Islet precursor cell (in vitro differentiated cells): ENCODE measurements around the gene DLEC1.
"Not testable (repeated sequence)": the region's sequence is repeated elsewhere in the genome, so short reads cannot be mapped to it uniquely, and the experiment has no call there.

Experiments used
- DNase-seq: peaks from one replicate; pipeline ENCODE4 v3.0.0-alpha.2; 2018

The DLEC1 gene

GRCh38 chr3:38018296-38019266, 20.4 kb upstream of the DLEC1 start:
- DNase-seq, result peak; percentile 44

- no peak for DNase-seq
Observed at GRCh38 chr3:38019658-38020341, 19.2 kb upstream of the DLEC1 start.

GRCh38 chr3:38020342-38020726, 18.7 kb upstream of the DLEC1 start:
- DNase-seq, result no peak

DNA sequence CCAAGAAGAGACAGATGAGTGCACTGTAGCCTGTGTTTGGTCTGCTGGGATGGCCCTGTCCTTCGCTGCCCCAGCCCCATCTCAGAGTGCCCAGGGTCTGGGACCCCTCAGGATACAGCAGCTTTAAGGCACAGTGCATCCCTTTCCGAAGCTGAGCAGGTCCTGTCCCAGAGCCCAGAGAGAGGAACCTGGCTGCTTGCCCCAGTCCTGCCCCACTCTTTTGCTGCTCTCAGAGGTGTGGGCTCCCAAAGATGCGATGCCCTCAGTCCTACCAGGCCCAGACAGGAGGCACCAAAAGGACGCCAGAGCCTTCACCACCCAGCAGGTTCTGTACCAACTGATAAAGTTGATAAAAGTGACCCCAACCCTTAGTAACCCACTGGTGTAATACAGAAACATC, 17.8 kb upstream of the DLEC1 start:
- no peak for DNase-seq

- DNase-seq, result no peak
Observed at GRCh38 chr3:38022301-38022700, 16.7 kb upstream of the DLEC1 start.

DNA sequence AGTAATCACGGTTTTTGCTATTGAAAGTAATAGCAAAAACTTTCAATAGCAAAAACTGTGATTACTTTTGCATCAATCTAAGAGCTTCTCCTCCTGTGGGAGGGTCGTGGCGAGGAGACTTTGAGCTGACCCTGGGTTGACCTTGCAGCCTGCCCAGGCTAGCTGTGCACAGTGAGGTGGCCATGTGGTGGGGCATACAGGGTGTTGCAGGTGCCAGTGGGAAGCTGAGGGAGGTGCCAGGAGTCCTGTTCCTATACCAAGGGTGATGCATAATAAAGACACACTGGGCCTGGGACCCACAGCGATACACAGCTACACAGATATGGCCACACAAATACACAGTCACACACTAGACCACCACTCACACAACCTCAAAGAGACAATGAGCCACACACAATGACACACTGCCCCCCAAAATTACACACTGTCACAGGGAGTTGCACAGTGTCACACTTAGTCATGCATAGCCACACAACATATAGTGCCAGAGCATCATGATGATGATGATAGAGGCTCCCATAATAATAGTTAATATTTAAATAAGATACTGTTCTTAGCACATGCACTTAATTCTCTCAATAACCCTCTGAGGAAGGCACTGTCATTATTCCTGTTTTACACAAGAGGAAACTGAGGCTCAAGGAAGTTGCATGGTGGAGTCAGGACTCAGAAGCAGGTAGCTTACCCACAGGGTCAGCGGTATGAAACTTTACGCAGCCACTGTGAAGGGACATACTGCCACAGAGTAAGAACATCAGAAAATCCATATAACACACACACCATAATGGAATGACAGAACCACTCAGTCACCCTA, 15.9 kb upstream of the DLEC1 start:
- no peak for DNase-seq

DNA sequence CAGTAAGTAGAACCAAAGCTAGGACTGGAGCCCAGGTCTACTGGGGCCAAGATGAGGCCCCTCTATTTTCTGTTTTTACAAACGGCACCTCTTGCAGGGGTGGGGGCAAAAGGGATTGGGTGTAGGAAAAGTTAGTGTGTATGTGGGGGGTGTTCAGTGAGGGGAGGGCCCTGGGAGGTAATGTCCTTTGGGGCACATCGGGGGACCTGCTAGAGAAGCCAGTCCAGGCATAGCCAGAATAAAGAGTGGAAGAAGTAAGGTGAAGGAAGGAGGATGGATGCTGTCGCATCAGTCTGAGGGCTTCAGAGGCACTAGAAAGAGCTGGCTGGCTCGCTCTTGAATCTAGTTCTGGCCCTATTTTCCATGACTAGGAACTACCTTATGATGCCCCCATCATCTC, 12.2 kb upstream of the DLEC1 start:
- DNase-seq, result no peak

- DNase-seq, result no peak
Observed at GRCh38 chr3:38027466-38028465, 11.2 kb upstream of the DLEC1 start.

- DNase-seq, result no peak
Observed at GRCh38 chr3:38028621-38029361, 10.2 kb upstream of the DLEC1 start.

DNA sequence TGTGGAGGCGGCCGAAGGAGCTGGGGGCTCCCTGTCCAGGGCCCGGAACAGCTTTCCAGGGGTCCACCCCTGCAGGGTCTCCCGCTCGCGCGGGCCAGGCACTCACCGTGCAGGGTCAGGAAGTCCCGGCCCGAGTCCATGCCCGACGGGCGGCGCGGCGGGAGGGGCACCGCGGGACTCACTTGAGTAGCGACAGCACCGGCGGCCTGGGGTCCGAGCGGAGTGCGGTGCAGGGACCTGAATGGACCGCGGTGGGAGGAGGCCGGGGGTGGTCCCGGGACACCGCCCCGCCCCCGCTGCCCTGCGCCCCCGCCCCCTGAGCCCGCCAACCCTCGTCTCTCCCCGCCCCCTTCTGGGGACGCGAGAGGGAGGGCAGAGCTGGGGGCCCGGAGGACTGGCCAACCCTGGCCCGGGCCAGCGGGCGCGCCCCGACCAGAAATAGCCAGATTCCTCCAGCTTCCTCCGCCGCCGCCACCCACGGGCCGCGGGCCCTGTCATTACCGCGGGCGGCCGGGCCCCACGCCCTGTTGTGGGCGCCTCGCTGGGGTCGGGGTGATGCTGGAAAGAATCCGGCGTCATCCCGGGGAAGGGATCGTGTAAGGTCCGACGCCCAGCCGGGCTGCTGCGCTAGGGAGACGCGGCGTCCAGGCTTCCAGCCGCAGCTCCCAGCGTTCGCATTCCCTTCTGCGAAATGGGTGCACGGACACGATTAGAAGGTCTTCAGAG, 9.4 kb upstream of the DLEC1 start, which contains the start of gene PLCD1:
Gene PLCD1 (minus strand): TSS at position 243 of the 726 bp plus-strand sequence. CDS start 103 bp downstream, at position 140.
- DNase-seq, result peak; percentile 92

- no peak for DNase-seq
Observed at GRCh38 chr3:38030126-38031021, 8.6 kb upstream of the DLEC1 start.

DNA sequence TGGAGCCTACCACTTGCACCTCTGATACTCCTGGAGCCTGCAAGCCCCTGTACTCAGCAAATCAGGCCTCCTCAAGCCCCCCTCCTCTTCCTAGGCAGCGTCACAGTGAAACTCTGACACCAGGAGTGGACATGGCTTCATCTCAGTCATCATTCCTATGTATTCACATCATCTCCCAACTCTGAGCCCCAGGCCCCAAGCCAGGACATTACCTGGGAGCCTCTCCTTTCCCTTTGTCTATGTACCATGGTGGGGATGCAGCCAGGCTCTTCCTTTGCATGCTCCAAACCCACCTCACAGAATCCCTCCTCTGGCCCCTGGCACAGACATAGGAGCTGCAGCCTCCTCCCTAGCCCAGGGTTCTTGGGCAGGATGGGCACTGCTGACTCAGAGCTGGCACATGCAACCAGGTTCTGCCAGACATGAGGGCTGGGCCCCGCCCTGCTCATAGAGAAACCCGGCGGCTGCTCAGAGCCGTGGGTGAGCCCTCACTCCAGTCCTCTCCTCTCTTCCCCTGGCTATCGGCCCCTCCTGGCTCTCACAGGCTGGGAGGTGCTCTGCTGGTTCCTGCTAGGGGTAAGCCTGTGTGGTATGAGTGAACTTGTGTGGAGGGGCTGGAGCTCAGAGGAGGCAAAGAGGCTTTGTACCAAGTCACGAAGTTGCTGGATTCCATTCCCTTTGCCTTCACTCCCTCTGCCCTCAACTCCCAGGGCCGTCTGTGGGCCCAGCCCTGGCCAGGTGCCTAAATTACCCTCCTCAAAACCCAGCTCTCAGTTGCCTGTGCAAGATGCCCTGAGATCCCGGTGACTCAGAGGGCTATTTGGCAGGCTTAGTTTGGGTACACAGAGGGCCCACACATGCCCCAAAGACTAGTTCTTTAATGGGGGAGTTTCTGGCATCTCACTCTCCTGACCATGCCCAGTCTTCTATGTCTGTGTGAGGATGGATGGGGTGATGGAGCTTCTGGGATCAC, 7.7 kb upstream of the DLEC1 start:
- DNase-seq, result no peak

DNA sequence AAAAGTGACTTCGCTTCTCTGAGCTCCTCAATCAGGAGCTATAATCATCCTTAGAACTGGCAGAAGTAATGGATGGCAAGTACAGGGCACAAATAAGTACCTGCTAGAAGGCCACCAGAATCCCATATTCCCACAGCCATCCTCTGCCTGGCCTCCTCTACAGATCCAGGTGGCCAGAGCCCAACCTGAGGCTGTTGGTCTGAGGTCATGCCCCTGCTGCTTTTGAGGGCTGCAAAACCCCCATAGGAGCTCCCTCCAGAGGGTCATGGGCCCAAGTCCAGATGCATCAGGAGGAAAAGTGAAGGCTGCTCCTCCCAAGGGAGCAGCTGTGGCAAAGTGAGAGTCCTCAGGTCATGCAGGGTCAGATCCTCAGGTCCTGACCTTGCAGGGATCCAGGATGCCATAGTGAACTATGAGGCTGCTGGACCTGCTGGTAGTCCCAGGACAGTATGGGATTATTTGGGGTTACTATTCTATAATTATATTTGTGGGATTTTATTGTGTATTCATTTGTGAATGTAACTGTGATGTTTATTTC, 6.6 kb upstream of the DLEC1 start:
- no peak for DNase-seq

DNA sequence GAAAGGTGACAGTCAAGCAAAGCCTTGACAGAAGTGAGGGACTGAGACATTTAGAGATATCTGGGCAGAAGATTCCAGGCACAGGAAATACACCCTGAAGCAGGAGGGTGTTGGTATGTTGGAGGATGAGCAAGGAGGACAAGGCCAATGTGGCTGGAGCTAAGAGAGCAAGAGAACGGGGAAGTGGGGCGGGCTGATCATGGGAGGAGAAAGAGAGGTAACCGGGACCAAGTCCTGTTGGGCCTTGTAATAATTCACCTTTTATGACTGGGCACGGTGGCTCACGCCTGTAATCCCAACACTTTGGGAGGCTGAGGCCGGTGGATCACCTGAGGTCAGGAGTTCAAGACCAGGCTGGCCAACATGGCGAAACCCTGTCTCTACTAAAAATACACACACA, 5.4 kb upstream of the DLEC1 start:
- not testable (repeated sequence) for DNase-seq

DNA sequence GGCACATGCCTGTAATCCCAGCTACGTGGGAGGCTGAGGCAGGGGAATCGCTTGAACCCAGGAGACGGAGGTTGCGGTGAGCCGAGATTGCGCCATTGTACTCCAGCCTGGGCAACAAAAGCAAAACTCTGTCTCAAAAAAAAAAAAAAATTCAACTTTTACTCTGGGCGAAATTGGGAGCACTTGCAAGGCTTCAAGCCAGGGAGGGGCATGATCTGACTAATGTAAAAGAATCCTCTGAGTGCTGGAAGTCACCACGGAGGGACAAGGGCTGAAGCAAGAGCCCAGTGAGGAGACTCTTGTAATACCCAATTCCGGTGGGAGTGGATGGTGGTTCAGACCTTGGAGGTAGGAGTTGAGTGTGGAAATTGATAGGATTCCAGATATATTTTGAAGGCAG, 4.7 kb upstream of the DLEC1 start:
- DNase-seq, result not testable (repeated sequence)

DNA sequence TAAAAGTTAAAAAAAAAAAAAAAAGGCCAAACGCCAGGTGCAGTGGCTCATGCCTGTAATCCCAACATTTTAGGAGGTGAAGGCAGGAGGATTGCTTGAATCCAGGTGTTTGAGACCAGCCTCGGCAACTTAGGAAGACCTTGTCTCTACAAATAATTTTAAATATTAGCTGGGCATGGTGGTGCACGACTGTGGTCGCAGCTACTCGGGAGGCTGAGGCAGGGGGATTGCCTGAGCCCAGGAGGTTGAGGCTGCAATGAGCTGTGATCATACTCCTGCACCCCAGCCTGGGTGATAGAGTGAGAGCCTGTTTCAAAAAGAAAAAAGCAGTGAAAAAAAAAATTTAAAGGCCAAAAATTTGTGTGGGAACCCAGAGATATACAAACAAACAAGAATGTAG, 2.7 kb upstream of the DLEC1 start:
- no peak for DNase-seq

DNA sequence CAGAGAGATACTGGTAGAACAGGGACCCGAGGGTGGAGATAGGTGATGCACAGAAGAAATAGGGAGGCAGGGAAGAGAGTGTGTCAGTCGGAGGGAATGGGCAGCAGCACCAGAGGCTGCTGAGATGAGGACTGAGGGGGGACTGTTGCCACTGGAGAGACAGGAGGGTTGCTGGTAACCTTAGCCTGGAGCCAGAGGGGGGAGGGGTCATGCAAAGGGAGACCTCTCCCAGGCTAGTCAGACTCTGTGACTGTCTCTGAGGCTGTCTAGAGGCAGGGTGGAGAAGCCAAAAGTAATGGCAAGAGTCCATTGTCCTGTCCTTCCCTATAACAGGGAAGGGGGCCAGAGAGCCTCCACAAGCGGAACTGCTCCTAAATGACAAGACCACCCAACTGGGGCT, 2.1 kb upstream of the DLEC1 start:
- DNase-seq, result no peak

DNA sequence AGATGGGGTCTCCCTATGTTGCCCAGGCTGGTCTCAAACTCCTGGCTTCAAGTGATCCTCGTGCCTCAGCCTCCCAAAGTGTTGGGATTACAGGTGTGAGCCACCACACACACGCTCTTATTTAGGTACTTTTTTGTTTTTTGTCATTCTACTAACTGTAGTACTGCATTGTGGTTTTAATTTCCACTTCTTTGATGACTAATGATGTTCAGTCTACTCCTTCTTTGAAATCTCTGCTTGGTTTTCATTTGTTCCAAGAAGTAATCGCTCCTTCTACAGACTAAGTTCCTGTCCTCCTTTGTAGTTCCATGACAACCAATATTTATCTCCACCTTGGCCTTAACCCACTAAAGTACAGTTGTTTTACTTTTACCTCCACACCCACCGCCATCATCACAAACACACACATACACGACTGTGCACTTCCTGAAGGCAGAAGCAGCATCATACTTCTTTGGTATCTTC, 529 bp upstream of the DLEC1 start:
- DNase-seq, result no peak
